NCI-H1436 (cell line): ENCODE measurements around the gene ACOT7.
"Not testable (repeated sequence)": the region's sequence is repeated elsewhere in the genome, so short reads cannot be mapped to it uniquely, and the experiment has no call there.

Source experiments
- DNase-seq: peaks from one replicate; lab custom pipeline; 2025; lab: John Stamatoyannopoulos, UW

The ACOT7 gene

DNA sequence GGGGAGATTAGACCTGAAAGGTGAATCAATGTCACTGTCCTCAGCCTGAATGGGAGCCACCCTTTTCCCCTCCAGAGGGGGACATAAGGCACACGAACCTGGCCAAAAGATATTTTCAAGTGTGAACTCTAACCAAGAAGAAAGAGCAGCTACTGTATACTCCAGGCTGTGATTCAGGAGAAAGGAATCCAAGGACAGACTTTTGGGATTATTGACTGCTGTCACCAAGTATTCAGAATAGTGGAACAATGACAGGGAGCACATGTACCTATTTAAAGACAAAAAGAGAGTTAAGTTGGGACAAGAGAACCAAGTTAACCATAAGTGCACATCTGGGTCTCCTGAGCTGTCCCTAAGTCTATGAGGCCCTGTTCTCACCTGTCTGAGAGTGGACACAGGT, 160.2 kb downstream of the ACOT7 start:
- DNase-seq = no peak

GRCh38 chr1:6225651-6226050, 167.9 kb downstream of the ACOT7 start:
- no peak for DNase-seq

GRCh38 chr1:6224718-6225117, 168.8 kb downstream of the ACOT7 start:
- no peak for DNase-seq

DNA sequence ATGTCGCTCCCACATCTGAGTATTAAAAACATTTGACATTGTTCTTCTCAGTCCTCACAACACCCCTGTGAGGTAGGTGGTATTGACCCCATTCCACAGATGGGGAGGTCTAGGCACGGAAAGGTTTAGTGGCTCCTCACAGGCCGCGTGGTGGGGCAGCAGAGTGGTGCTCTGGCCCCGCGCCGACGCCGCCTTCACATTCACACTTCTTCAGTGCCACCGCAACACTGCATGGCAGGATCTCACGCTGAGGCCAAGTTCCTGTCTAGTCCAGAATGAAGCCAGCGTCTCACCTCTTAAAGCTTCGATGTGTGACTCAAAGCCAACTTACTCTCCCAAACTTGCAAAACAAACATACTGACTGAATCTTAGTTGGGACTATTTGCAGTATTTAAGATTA, 169.9 kb downstream of the ACOT7 start:
- DNase-seq = no peak

DNA sequence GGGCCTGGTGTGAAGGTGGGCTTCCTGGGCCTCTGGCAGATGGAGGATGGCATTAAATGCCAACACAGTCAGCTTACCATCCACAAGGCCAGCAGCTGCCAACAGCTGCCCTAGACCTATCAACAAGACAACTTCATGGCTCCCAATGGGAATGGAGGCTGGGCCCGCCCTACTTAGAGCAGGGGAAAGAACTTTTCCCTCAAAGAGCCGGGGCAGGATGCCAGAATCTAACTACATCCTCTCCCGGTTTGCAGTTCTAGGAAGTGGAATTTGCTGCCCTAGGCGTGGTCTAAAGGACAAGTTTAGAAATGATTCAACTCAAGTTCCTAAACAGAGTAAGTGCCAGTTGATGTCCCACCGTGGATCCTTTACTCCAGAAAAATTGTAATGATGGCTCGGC, 170.9 kb downstream of the ACOT7 start:
- DNase-seq = no peak

- DNase-seq = no peak
These were observed 172.3 kb downstream of the ACOT7 start for GRCh38 chr1:6221210-6221784.

DNA sequence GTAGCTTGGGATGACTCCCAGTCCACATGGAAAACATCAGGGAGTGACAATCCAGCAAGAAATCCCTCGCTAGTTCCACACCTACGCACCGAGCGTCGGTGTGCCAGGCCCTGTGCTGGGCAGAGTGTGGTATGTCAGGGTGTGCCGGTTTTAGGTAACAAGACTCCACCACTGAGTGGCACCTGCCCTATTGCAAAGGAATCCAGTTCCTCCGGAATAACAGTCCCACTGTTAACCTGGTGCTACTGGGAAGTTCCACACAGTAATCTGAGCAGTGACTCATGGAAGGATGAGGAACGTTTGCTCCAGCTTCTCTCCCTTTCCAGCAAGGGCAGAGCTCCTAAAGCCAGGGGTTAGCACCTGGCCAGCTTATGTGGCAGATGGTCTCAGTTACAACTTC, 173.3 kb downstream of the ACOT7 start:
- no peak for DNase-seq

DNA sequence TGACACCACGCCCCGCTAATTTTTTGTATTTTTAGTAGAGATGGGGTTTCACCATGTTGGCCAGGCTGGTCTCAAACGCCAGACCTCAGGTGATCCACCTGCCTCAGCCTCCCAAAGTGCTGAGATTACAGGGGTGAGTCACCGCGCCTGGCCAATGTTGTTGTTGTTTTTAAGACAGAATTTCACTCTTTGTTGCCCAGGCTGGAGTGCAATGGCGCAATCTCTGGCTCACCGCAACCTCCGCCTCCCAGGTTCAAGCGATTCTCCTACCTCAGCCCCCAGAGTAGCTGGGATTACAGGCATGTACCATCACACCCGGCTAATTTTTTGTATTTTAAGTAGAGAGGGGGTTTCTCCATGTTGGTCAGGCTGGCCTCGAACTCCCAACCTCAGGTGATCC, 173.9 kb downstream of the ACOT7 start:
- DNase-seq = not testable (repeated sequence)

DNA sequence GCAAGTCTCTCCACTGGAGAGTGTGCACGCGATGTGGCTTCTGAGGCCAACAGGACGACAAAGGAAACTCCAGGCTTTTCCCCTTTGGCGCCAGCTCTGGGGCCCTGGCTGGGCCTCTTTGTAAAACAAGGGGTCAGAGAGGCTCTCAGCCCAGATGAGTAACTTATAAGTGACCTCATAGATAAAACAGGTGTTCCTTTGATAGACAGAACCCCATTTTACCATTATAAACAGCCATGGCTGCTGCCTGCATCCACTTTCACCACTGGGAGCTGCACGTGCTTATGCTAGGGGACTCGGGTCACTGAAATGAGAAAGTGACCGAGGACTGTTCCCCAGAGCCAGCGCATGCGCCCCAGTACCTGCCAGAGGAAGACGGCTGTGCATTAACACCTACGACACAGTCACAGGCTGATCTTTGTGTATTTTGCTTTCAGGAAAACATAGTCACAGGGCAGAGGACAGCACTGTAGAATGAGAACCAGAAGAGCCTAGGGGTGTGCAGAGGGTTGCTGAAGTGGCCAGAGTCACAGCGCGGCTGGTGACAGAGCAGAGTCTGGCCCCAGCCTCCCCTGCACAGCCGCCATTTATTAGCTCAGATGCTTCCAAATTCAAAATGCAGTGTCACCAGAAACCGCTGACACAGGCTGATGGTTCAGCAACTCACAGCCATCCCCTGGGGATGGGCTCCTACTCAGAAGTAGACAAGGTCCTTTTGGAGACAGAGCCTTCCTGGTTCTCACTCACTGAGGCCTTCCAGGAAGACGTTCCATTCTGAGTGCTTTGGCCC, 175.0 kb downstream of the ACOT7 start:
- DNase-seq = no peak
